ENCODE results near the gene ACP5. TPM values are rescaled to one million over a fixed set of nuclear protein-coding genes. Genes with fewer than 3 reads are reported as not detected.
"Not testable (repeated sequence)": the region's sequence is repeated elsewhere in the genome, so short reads cannot be mapped to it uniquely, and the experiment has no call there.

ACP5 gene
- total RNA-seq, 1 experiment from 2014 or later = 24.0 TPM

DNA sequence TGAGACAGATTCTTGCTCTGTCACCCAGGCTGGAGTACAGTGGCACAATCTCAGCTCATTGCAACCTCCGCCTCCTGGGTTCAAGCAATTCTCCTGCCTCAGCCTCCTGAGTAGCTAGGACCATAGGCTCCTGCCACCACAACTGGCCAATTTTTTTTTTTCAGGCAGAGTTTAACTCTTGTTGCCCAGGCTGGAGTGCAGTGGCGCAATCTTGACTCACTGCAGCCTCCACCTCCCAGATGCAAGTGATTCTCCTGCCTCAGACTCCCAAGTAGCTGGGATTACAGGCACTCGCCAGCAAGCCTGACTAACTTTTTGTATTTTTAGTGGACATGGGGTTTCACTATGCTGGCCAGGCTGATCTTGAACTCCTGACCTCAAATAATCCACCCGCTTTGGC, 3.7 kb downstream of the ACP5 start:
- not testable (repeated sequence) for H3K4me2 ChIP-seq (ENCODE audit: low read depth, low read length, poor library complexity, severe bottlenecking); DNase-seq; H4K20me1 ChIP-seq (ENCODE audit: insufficient read depth, low read depth, low read length); H3K36me3 ChIP-seq (ENCODE audit: insufficient read depth, low read length); H3K27me3 ChIP-seq (ENCODE audit: low read length); H3K9me3 ChIP-seq (ENCODE audit: low read length); H3K79me2 ChIP-seq (ENCODE audit: low read length); H3K4me3 ChIP-seq (ENCODE audit: low read length); H3K27ac ChIP-seq (ENCODE audit: low read length); H3K9ac ChIP-seq (ENCODE audit: low read length); H3K9me2 ChIP-seq (replicated peaks; ENCODE audit: insufficient read depth, low read length); H2AFZ ChIP-seq (ENCODE audit: low read length)
- peaks cover 16% of the 10 kb centered on the region for H3K4me1 ChIP-seq (ENCODE audit: low read length)

GRCh38 chr19:11573354-11573753, 4.1 kb downstream of the ACP5 start:
- not testable (repeated sequence) for DNase-seq; H3K4me3 ChIP-seq (ENCODE audit: low read length); H3K9ac ChIP-seq (ENCODE audit: low read length); H3K27me3 ChIP-seq (ENCODE audit: low read length); H4K20me1 ChIP-seq (ENCODE audit: insufficient read depth, low read depth, low read length); H3K4me2 ChIP-seq (ENCODE audit: low read depth, low read length, poor library complexity, severe bottlenecking); H3K79me2 ChIP-seq (ENCODE audit: low read length); H3K36me3 ChIP-seq (ENCODE audit: insufficient read depth, low read length); H3K9me2 ChIP-seq (replicated peaks; ENCODE audit: insufficient read depth, low read length); H3K27ac ChIP-seq (ENCODE audit: low read length); H3K9me3 ChIP-seq (ENCODE audit: low read length); H2AFZ ChIP-seq (ENCODE audit: low read length)
- peaks cover 13% of the 10 kb centered on the region for H3K4me1 ChIP-seq (ENCODE audit: low read length)

- no peak overlapping the region for H2AFZ ChIP-seq (ENCODE audit: low read length)
- no peak overlapping the region for H3K27ac ChIP-seq (ENCODE audit: low read length)
These were observed 7.4 kb downstream of the ACP5 start for GRCh38 chr19:11570039-11570462.

GRCh38 chr19:11566164-11566563, 11.3 kb downstream of the ACP5 start:
- no peaks in the 10 kb centered on the region for H3K9me3 ChIP-seq (ENCODE audit: low read length)
- no peaks in the 10 kb centered on the region for H3K27me3 ChIP-seq (ENCODE audit: low read length)
- no peak overlapping the region for H3K27ac ChIP-seq (ENCODE audit: low read length)
- H3K9ac ChIP-seq (ENCODE audit: low read length) = no peak overlapping the region
- H3K4me3 ChIP-seq (ENCODE audit: low read length) = no peak overlapping the region
- peaks cover 6% of the 10 kb centered on the region; the same call in 1 of the 2 replicates for H3K79me2 ChIP-seq (ENCODE audit: low read length)
- no peak overlapping the region for H2AFZ ChIP-seq (ENCODE audit: low read length)
- H3K4me1 ChIP-seq (ENCODE audit: low read length) = peaks cover 20% of the 10 kb centered on the region
- DNase-seq = no peak
- H3K36me3 ChIP-seq (ENCODE audit: insufficient read depth, low read length) = peaks cover 4% of the 10 kb centered on the region
- H4K20me1 ChIP-seq (ENCODE audit: insufficient read depth, low read depth, low read length) = no peaks in the 10 kb centered on the region
- no peak overlapping the region for H3K4me2 ChIP-seq (ENCODE audit: low read depth, low read length, poor library complexity, severe bottlenecking)
- H3K9me2 ChIP-seq (replicated peaks; ENCODE audit: insufficient read depth, low read length) = no peaks in the 10 kb centered on the region

More at GRCh38 chr19:11570039-11570462, 7.4 kb downstream of the ACP5 start:
- Histone ChIP-seq H4K20me1 (ENCODE audit: insufficient read depth, low read depth, low read length) (no peaks in the 10 kb centered on the region), H3K9me3 (ENCODE audit: low read length) (no peaks in the 10 kb centered on the region), H3K36me3 (ENCODE audit: insufficient read depth, low read length) (peaks cover 4% of the 10 kb centered on the region), H3K9ac (ENCODE audit: low read length) (no peak overlapping the region), H3K27me3 (ENCODE audit: low read length) (no peaks in the 10 kb centered on the region), H3K4me2 (ENCODE audit: low read depth, low read length, poor library complexity, severe bottlenecking) (no peak overlapping the region), H3K9me2 (replicated peaks; ENCODE audit: insufficient read depth, low read length) (no peaks in the 10 kb centered on the region), H3K4me3 (ENCODE audit: low read length) (no peak overlapping the region), H3K4me1 (ENCODE audit: low read length) (peaks cover 6% of the 10 kb centered on the region), H3K79me2 (ENCODE audit: low read length) (peaks cover 6% of the 10 kb centered on the region; the same call in 1 of the 2 replicates)
- no peak for DNase-seq

DNA sequence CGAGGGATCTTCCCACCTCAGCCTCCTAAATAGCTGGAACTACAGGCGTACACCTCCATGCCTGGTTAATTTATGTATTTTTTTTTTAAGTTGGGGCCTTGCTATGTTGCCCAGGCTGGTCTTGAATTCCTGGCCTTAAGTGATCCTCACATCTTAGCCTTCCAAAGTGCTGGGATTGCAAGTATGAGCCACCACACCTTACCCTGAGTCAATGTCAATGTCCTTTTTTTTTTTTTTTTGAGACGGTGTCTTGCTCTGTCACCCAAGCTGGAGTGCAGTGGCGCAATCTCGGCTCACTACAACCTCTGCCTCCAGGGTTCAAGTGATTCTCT, 11.8 kb downstream of the ACP5 start:
- not testable (repeated sequence) for H2AFZ ChIP-seq (ENCODE audit: low read length); H3K79me2 ChIP-seq (ENCODE audit: low read length); H3K27ac ChIP-seq (ENCODE audit: low read length); H3K4me3 ChIP-seq (ENCODE audit: low read length); H3K27me3 ChIP-seq (ENCODE audit: low read length); H3K4me2 ChIP-seq (ENCODE audit: low read depth, low read length, poor library complexity, severe bottlenecking); DNase-seq; H3K36me3 ChIP-seq (ENCODE audit: insufficient read depth, low read length); H4K20me1 ChIP-seq (ENCODE audit: insufficient read depth, low read depth, low read length); H3K9me2 ChIP-seq (replicated peaks; ENCODE audit: insufficient read depth, low read length); H3K9ac ChIP-seq (ENCODE audit: low read length); H3K9me3 ChIP-seq (ENCODE audit: low read length)
- H3K4me1 ChIP-seq (ENCODE audit: low read length) = peaks cover 23% of the 10 kb centered on the region

GRCh38 chr19:11564082-11564807, 13.2 kb downstream of the ACP5 start:
- not testable (repeated sequence) for H3K4me3 ChIP-seq (ENCODE audit: low read length); H3K9me3 ChIP-seq (ENCODE audit: low read length); H3K36me3 ChIP-seq (ENCODE audit: insufficient read depth, low read length); H2AFZ ChIP-seq (ENCODE audit: low read length); H3K9me2 ChIP-seq (replicated peaks; ENCODE audit: insufficient read depth, low read length); H3K4me2 ChIP-seq (ENCODE audit: low read depth, low read length, poor library complexity, severe bottlenecking); H3K27me3 ChIP-seq (ENCODE audit: low read length); DNase-seq; H3K9ac ChIP-seq (ENCODE audit: low read length); H4K20me1 ChIP-seq (ENCODE audit: insufficient read depth, low read depth, low read length)
- H3K27ac ChIP-seq (ENCODE audit: low read length) = peak overlapping the region; percentile 47
- peaks cover 29% of the 10 kb centered on the region for H3K4me1 ChIP-seq (ENCODE audit: low read length)
- H3K79me2 ChIP-seq (ENCODE audit: low read length) = peaks cover 21% of the 10 kb centered on the region

DNA sequence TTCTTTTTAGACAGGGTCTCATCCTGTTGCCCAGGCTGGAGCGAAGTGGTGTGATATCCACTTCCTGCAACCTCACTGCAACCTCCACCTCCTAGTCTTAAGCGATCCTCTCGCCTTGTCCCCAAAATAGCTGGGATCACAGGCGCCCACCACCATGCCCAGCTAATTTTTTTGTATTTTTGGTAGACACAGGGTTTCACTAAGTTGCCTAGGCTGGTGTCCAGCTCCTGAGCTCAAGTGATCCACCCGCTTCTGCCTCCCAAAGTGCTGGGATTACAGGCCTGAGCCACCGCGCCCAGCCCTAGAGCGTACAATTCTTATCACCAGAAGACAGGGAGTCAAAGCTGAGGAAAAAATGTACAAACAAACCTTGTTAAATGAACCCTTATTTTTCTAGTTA, 13.9 kb downstream of the ACP5 start:
- H3K36me3 ChIP-seq (ENCODE audit: insufficient read depth, low read length) = peaks cover 4% of the 10 kb centered on the region
- H3K27ac ChIP-seq (ENCODE audit: low read length) = no peak overlapping the region
- H3K9ac ChIP-seq (ENCODE audit: low read length) = no peak overlapping the region
- no peak for DNase-seq
- H3K9me3 ChIP-seq (ENCODE audit: low read length) = no peaks in the 10 kb centered on the region
- peaks cover 27% of the 10 kb centered on the region for H3K79me2 ChIP-seq (ENCODE audit: low read length)
- no peaks in the 10 kb centered on the region for H3K27me3 ChIP-seq (ENCODE audit: low read length)
- H3K4me2 ChIP-seq (ENCODE audit: low read depth, low read length, poor library complexity, severe bottlenecking) = no peak overlapping the region
- no peak overlapping the region for H2AFZ ChIP-seq (ENCODE audit: low read length)
- H4K20me1 ChIP-seq (ENCODE audit: insufficient read depth, low read depth, low read length) = peaks cover 2% of the 10 kb centered on the region; the same call in 1 of the 2 replicates
- H3K4me3 ChIP-seq (ENCODE audit: low read length) = no peak overlapping the region
- no peaks in the 10 kb centered on the region for H3K9me2 ChIP-seq (replicated peaks; ENCODE audit: insufficient read depth, low read length)
- H3K4me1 ChIP-seq (ENCODE audit: low read length) = peaks cover 29% of the 10 kb centered on the region

DNA sequence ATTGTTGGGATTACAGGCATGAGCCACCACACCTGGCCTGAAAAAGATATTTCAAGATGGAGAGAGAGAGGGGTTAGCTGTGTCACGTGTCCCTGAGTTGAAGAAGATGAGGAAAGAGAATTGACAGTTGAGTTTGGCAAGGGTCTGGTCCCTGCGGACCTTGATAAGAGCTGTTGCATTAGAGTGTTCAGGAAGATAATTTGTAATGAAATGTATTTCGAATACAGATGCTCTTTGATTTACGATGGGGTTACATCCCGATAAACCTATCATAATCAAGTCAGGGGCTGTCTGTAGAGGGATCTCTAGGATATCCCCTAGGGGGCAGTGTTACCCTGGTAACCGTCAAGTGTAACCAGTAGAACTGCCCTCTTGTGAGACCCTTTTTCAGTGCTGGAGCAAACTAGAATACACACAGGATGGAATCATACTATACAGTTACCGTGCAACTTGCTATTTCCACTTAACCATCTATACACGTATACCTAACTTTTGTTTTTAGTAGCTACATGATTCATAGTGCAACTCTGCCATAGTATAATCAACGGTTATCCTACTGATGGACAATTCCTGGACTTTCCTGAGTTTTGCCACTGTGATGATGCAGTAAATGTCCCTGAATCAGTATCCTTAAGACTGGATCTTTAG, 16.9 kb downstream of the ACP5 start:
- peak overlapping the region; percentile 86 for H3K4me2 ChIP-seq (ENCODE audit: low read depth, low read length, poor library complexity, severe bottlenecking)
- H3K4me1 ChIP-seq (ENCODE audit: low read length) = peaks cover 37% of the 10 kb centered on the region
- no peaks in the 10 kb centered on the region for H3K9me2 ChIP-seq (replicated peaks; ENCODE audit: insufficient read depth, low read length)
- H3K36me3 ChIP-seq (ENCODE audit: insufficient read depth, low read length) = peaks cover 1% of the 10 kb centered on the region; the same call in 1 of the 2 replicates
- DNase-seq = peak; percentile 93
- peak overlapping the region; percentile 91 for H3K9ac ChIP-seq (ENCODE audit: low read length)
- peak overlapping the region; percentile 78 for H3K27ac ChIP-seq (ENCODE audit: low read length)
- peak overlapping the region; percentile 94 for H3K4me3 ChIP-seq (ENCODE audit: low read length)
- H2AFZ ChIP-seq (ENCODE audit: low read length) = no peak overlapping the region
- H3K9me3 ChIP-seq (ENCODE audit: low read length) = no peaks in the 10 kb centered on the region
- H4K20me1 ChIP-seq (ENCODE audit: insufficient read depth, low read depth, low read length) = peaks cover 16% of the 10 kb centered on the region
- H3K79me2 ChIP-seq (ENCODE audit: low read length) = peaks cover 49% of the 10 kb centered on the region
- H3K27me3 ChIP-seq (ENCODE audit: low read length) = no peaks in the 10 kb centered on the region

Data from Karpas-422 (cell line).